C4-2B (cell line): ENCODE data around the gene PLPPR3.
A peak's percentile ranks its signal among the peaks of the same experiment; 100 is the strongest.

Experiments used
- ZFX ChIP-seq: fragments of 450-650 bp; IDR thresholded peaks from 2 replicates; pipeline ENCODE4 v1.6.1; 2017
- TF ChIP-seq, protein P1 (sequence below): fragments of 450-650 bp; conservative IDR thresholded peaks from 2 replicates; pipeline ENCODE4 v1.5.1; 2017; ENCODE audit warnings: mild to moderate bottlenecking

DNA sequence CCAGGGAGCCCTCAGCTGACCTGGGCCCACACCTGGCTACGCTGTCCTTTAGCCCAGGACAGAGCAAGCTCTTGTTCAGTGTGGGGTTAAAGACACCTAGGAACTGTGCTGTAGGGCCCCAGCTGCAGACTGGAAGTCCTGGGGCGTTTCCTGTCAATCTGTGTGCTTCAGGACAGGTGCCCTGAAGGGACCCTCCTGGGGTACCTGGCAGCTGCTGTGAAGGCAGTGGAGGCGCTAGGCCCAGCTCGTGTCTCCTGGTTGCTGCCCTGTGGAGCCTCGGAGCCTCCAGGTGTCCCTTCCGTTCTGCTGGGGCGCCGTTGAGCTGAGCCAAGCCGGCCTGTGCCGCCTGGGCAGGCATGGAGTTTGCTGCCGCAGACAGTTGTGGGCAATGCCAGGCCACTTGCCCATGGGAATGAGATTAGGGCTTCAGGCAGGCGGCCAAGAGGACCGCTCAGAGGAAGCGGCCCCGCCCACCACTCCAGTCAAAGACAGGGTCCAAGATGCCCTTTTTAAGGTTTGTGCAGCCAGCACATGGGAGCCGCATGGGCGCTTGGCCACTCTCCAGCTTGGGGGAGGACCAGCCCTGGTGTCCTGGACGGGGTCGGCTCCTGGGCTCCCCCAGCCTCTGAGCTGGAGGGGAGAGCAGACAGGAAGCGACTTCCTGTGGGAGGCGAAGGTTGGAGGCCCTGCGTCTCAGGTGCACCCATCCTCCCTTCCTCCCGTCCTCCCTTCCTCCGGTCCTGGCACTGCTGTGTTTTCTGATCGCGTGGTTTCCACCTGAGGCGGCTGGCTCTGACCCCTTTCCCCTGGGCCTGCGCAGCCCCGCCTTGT lies 20.5 kb downstream of the PLPPR3 start:
- TF ChIP-seq, protein P1, sequence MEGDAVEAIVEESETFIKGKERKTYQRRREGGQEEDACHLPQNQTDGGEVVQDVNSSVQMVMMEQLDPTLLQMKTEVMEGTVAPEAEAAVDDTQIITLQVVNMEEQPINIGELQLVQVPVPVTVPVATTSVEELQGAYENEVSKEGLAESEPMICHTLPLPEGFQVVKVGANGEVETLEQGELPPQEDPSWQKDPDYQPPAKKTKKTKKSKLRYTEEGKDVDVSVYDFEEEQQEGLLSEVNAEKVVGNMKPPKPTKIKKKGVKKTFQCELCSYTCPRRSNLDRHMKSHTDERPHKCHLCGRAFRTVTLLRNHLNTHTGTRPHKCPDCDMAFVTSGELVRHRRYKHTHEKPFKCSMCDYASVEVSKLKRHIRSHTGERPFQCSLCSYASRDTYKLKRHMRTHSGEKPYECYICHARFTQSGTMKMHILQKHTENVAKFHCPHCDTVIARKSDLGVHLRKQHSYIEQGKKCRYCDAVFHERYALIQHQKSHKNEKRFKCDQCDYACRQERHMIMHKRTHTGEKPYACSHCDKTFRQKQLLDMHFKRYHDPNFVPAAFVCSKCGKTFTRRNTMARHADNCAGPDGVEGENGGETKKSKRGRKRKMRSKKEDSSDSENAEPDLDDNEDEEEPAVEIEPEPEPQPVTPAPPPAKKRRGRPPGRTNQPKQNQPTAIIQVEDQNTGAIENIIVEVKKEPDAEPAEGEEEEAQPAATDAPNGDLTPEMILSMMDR = no peak
- peak; percentile 34; the same call in 1 of the 2 replicates for TF ChIP-seq ZFX
